Lower leg skin (tissue), 4 donors: Measurements from ENCODE around the gene AFAP1L1. TPM values are rescaled to one million over a fixed set of nuclear protein-coding genes. Genes with fewer than 3 reads are reported as not detected.

Experiments used
- DNase-seq, 2 donors: peaks; one replicate each; pipeline ENCODE4 v3.0.0-alpha.2; 2019; ENCODE audit warnings: low spot score in 2 of 2
- H3K4me3 ChIP-seq: fragments of 200-600 bp; sonication (generic); 2 replicates; pipeline ENCODE4 v1.5.1; 2017; ENCODE audit warnings: mild to moderate bottlenecking, low read depth; ENCODE audit not compliant: poor library complexity, severe bottlenecking
- POLR2A ChIP-seq, 2 donors: fragments of 450-650 bp; IDR thresholded peaks; one replicate each; pipeline ENCODE4 v1.6.1; 2016 to 2017; ENCODE audit warnings: antibody characterized with exemption in 2 of 2, mild to moderate bottlenecking in 1 of 2, moderate library complexity in 1 of 2
- WGBS, 2 donors: methylation state at CpG; one replicate each; pipeline ENCODE4 v1.1.5; 2018; 5-methylcytosine and 5-hydroxymethylcytosine counted together
- intact Hi-C: fragments of 100-400 bp; cut with DNase I; formaldehyde crosslinking; loops from one replicate; pipeline ENCODE4 v1.15.0; 2023; ENCODE audit warnings: low total_unique reads
- total RNA-seq, 4 donors: library from RNA; depleted of rRNA; stranded (reverse); fragments of >200 nt; gene quantifications; one replicate each; pipeline ENCODE4 v1.1.0, GENCODE V29; 2016
- TF ChIP-seq, protein P1 (sequence below), 3 donors: fragments of 450-650 bp; IDR thresholded peaks; one replicate each; pipeline ENCODE4 v1.5.1; 2016; ENCODE audit warnings: antibody characterized with exemption in 3 of 3, mild to moderate bottlenecking in 3 of 3, moderate library complexity in 2 of 3

AFAP1L1 gene
- total RNA-seq, 4 donors from 2014 or later: 6.3 to 10.8 (median 8.0) TPM

DNA sequence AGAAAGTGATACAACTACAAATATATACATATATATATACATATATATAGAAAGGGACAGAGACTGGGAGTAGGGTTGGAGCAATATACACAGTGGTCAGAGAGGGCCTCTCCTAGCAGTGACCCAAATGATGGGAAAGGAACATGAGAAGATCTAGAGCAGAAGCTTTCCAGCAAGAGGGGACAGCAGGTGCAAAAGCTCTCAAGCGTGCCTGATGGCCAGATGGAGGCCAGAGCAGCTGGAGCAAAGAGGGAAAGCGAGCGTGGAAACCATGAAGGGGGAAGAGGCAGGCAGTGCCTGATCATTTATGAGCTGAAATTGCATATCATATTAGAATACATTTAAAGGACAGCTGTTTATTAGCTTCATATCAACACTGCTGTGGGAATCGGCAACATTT is 66.1 kb downstream of the AFAP1L1 start:
- TF ChIP-seq, protein P1, sequence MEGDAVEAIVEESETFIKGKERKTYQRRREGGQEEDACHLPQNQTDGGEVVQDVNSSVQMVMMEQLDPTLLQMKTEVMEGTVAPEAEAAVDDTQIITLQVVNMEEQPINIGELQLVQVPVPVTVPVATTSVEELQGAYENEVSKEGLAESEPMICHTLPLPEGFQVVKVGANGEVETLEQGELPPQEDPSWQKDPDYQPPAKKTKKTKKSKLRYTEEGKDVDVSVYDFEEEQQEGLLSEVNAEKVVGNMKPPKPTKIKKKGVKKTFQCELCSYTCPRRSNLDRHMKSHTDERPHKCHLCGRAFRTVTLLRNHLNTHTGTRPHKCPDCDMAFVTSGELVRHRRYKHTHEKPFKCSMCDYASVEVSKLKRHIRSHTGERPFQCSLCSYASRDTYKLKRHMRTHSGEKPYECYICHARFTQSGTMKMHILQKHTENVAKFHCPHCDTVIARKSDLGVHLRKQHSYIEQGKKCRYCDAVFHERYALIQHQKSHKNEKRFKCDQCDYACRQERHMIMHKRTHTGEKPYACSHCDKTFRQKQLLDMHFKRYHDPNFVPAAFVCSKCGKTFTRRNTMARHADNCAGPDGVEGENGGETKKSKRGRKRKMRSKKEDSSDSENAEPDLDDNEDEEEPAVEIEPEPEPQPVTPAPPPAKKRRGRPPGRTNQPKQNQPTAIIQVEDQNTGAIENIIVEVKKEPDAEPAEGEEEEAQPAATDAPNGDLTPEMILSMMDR (IDR thresholded peaks at IDR 0.05): no peak
- no peak for TF ChIP-seq POLR2A (IDR thresholded peaks at IDR 0.05)
- no peak for DNase-seq
- intact Hi-C loops: no loop called here
- 91 to 96% methylated on average over 4 of the region's 4 CpGs for WGBS, 2 donors
- H3K4me3 ChIP-seq: no peak overlapping the region

GRCh38 chr5:149338364-149338763 is 66.7 kb downstream of the AFAP1L1 start:
- H3K4me3 ChIP-seq: no peak overlapping the region
- TF ChIP-seq, protein P1 (IDR thresholded peaks at IDR 0.05): no peak
- TF ChIP-seq POLR2A (IDR thresholded peaks at IDR 0.05): no peak
- intact Hi-C loops: no loop called here
- WGBS, 2 donors: 79 to 88% methylated on average over 1 of the region's 1 CpG
- DNase-seq: no peak

DNA sequence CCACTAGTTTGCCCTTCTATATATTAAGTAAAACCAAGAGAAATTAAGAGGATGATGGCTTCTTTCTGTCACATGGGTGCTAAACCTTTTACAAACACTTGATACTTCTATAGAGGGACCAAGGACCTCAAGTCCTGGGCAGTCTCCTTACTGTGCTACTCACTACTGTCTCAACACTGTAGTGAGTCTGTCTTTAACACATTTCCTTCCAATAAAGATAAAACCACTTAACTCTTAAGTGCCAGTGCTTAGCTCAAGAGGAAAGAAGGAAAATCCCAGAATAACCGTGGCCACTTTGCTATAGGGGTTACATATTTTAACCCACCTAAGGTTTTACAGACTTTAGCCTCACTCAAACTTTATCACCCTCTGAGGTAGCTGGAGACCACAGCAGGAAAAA is 69.3 kb downstream of the AFAP1L1 start:
- WGBS, 2 donors: 81 to 83% methylated on average over 1 of the region's 1 CpG
- intact Hi-C loops: no loop called here
- no peak for DNase-seq
- no peak overlapping the region for H3K4me3 ChIP-seq
- TF ChIP-seq POLR2A (IDR thresholded peaks at IDR 0.05): no peak
- TF ChIP-seq, protein P1 (IDR thresholded peaks at IDR 0.05): no peak

- DNase-seq: no peak
- H3K4me3 ChIP-seq: no peak overlapping the region
- intact Hi-C loops: no loop called here
- TF ChIP-seq POLR2A (IDR thresholded peaks at IDR 0.05): no peak
- TF ChIP-seq, protein P1 (IDR thresholded peaks at IDR 0.05): no peak
Observed at GRCh38 chr5:149341876-149342275, 70.2 kb downstream of the AFAP1L1 start.

- no peak for TF ChIP-seq POLR2A (IDR thresholded peaks at IDR 0.05)
- TF ChIP-seq, protein P1 (IDR thresholded peaks at IDR 0.05): no peak
- 87 to 92% methylated on average over 2 of the region's 2 CpGs for WGBS, 2 donors
- intact Hi-C loops: no loop called here
- DNase-seq: no peak
- no peak overlapping the region for H3K4me3 ChIP-seq
Observed at GRCh38 chr5:149344151-149344550, 72.5 kb downstream of the AFAP1L1 start.

GRCh38 chr5:149345147-149345891 is 73.7 kb downstream of the AFAP1L1 start, which contains the start of gene GRPEL2:
TSS of gene GRPEL2 (plus strand) at chr5:149345499. CDS start at chr5:149345540, 41 bp downstream.
- 0 to 1% methylated on average over 47 to 50 of the region's 54 CpGs for WGBS, 2 donors
- peak within 1 kb of the TSS; percentile 78 for H3K4me3 ChIP-seq
- intact Hi-C loops: no loop called here
- DNase-seq: peak; percentile 94 to 98
- TF ChIP-seq, protein P1 (IDR thresholded peaks at IDR 0.05): no peak
- no peak for TF ChIP-seq POLR2A (IDR thresholded peaks at IDR 0.05)
